ENCODE data around the gene TXNRD2.

DNA sequence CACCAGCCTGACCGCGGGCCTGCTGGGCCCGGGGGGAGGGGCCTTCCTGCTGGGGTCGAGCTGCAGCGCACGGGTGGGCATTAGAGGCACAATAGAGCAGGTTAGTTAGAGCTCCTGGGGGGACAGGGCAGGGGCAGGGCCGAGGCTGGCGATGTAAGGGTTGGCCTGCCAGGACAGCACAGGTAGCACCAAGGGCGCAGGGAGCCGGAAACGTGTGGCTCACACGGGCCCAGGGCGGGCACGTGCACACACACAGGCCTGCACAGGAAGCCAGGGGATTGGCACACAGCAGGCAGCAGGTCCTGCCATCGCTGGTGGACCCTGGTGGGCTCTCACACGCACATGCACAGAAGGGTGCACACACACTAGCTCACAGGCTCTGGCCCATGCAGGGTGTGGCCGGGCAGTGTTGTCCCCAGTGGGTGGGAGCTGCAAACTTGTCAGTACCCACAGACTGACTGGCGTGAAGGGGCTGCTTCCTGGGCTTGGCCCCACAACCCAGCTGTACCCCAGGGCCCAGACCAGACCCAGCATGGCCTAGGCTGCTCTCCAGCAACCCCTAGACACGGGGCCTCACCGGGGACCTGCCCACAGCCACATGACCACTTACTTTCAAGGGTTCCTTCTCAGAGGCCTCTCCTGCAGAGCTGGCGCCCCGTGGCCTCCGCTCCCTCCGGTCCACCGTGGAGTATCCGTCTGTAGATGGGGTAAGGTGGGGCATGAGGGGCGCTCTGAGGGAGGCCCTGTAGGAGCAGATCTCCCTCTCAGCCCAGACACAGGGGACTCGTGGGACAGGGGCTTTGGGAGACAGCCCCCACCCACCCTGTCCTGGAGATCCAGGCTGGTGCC, 29.9 kb upstream of the TXNRD2 start:
- TF ChIP-seq, protein P1, sequence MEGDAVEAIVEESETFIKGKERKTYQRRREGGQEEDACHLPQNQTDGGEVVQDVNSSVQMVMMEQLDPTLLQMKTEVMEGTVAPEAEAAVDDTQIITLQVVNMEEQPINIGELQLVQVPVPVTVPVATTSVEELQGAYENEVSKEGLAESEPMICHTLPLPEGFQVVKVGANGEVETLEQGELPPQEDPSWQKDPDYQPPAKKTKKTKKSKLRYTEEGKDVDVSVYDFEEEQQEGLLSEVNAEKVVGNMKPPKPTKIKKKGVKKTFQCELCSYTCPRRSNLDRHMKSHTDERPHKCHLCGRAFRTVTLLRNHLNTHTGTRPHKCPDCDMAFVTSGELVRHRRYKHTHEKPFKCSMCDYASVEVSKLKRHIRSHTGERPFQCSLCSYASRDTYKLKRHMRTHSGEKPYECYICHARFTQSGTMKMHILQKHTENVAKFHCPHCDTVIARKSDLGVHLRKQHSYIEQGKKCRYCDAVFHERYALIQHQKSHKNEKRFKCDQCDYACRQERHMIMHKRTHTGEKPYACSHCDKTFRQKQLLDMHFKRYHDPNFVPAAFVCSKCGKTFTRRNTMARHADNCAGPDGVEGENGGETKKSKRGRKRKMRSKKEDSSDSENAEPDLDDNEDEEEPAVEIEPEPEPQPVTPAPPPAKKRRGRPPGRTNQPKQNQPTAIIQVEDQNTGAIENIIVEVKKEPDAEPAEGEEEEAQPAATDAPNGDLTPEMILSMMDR (conservative IDR thresholded peaks at IDR 0.05; ENCODE audit: low read depth in 2 of 2) = no peak
- no peak for TF ChIP-seq POLR2AphosphoS5 (IDR thresholded peaks at IDR 0.05; ENCODE audit: low read depth)
- no peak for TF ChIP-seq EZH2phosphoT487 (IDR thresholded peaks at IDR 0.05; ENCODE audit: unreplicated experiment)
- TF ChIP-seq ZNF331 (CRISPR knock-in tag; IDR thresholded peaks at IDR 0.05; ENCODE audit: low read depth) = no peak
- no peak for TF ChIP-seq EZH2 (IDR thresholded peaks at IDR 0.05; ENCODE audit: low read depth, unreplicated experiment)
- TF ChIP-seq, protein P2, sequence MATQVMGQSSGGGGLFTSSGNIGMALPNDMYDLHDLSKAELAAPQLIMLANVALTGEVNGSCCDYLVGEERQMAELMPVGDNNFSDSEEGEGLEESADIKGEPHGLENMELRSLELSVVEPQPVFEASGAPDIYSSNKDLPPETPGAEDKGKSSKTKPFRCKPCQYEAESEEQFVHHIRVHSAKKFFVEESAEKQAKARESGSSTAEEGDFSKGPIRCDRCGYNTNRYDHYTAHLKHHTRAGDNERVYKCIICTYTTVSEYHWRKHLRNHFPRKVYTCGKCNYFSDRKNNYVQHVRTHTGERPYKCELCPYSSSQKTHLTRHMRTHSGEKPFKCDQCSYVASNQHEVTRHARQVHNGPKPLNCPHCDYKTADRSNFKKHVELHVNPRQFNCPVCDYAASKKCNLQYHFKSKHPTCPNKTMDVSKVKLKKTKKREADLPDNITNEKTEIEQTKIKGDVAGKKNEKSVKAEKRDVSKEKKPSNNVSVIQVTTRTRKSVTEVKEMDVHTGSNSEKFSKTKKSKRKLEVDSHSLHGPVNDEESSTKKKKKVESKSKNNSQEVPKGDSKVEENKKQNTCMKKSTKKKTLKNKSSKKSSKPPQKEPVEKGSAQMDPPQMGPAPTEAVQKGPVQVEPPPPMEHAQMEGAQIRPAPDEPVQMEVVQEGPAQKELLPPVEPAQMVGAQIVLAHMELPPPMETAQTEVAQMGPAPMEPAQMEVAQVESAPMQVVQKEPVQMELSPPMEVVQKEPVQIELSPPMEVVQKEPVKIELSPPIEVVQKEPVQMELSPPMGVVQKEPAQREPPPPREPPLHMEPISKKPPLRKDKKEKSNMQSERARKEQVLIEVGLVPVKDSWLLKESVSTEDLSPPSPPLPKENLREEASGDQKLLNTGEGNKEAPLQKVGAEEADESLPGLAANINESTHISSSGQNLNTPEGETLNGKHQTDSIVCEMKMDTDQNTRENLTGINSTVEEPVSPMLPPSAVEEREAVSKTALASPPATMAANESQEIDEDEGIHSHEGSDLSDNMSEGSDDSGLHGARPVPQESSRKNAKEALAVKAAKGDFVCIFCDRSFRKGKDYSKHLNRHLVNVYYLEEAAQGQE (IDR thresholded peaks at IDR 0.05; ENCODE audit: unreplicated experiment) = no peak
- TF ChIP-seq ZNF114 (CRISPR knock-in tag; IDR thresholded peaks at IDR 0.05) = no peak
